ENCODE results near the gene APOF.

DNA sequence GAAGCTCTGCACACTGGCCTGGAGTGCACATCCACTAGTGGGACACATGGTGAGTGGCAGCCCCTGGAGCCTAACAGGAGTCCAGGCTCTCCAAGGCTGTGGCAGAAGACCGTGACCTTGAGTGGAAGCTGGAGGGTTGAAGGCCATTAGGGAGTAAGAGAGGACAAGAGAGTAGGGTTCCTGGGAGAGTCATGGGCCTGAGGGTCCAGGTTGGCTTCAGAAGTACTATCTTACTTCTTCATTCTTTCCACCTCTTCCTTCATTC, 23.6 kb downstream of the APOF start:
- TF ChIP-seq, protein P1, sequence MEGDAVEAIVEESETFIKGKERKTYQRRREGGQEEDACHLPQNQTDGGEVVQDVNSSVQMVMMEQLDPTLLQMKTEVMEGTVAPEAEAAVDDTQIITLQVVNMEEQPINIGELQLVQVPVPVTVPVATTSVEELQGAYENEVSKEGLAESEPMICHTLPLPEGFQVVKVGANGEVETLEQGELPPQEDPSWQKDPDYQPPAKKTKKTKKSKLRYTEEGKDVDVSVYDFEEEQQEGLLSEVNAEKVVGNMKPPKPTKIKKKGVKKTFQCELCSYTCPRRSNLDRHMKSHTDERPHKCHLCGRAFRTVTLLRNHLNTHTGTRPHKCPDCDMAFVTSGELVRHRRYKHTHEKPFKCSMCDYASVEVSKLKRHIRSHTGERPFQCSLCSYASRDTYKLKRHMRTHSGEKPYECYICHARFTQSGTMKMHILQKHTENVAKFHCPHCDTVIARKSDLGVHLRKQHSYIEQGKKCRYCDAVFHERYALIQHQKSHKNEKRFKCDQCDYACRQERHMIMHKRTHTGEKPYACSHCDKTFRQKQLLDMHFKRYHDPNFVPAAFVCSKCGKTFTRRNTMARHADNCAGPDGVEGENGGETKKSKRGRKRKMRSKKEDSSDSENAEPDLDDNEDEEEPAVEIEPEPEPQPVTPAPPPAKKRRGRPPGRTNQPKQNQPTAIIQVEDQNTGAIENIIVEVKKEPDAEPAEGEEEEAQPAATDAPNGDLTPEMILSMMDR (IDR thresholded peaks at IDR 0.05 in 2 of 3, conservative IDR thresholded peaks at IDR 0.05 in 1 of 3; ENCODE audit: control insufficient read depth in 2 of 3, extremely low read depth in 1 of 3, insufficient read depth in 1 of 3, low read depth in 3 of 3, low read length in 3 of 3): no peak
- no peak for TF ChIP-seq EP300 (IDR thresholded peaks at IDR 0.05; ENCODE audit: borderline replicate concordance in 1 of 2, control insufficient read depth in 1 of 2, low read depth in 2 of 2, low read length in 2 of 2)
- no peak for TF ChIP-seq POLR2A (IDR thresholded peaks at IDR 0.05; ENCODE audit: low read depth, low read length)
- TF ChIP-seq, protein P2, sequence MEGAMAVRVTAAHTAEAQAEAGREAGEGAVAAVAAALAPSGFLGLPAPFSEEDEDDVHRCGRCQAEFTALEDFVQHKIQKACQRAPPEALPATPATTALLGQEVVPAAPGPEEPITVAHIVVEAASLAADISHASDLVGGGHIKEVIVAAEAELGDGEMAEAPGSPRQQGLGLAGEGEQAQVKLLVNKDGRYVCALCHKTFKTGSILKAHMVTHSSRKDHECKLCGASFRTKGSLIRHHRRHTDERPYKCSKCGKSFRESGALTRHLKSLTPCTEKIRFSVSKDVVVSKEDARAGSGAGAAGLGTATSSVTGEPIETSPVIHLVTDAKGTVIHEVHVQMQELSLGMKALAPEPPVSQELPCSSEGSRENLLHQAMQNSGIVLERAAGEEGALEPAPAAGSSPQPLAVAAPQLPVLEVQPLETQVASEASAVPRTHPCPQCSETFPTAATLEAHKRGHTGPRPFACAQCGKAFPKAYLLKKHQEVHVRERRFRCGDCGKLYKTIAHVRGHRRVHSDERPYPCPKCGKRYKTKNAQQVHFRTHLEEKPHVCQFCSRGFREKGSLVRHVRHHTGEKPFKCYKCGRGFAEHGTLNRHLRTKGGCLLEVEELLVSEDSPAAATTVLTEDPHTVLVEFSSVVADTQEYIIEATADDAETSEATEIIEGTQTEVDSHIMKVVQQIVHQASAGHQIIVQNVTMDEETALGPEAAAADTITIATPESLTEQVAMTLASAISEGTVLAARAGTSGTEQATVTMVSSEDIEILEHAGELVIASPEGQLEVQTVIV (IDR thresholded peaks at IDR 0.05; ENCODE audit: borderline replicate concordance, partially characterized antibody): no peak
- TF ChIP-seq SPI1 (IDR thresholded peaks at IDR 0.05; ENCODE audit: borderline replicate concordance, insufficient read depth, low read depth, low read length): no peak
- TF ChIP-seq BRCA1 (IDR thresholded peaks at IDR 0.05; ENCODE audit: low read depth, low read length): no peak
- no peak for TF ChIP-seq ZBTB33 (IDR thresholded peaks at IDR 0.05)
- TF ChIP-seq, protein P3, sequence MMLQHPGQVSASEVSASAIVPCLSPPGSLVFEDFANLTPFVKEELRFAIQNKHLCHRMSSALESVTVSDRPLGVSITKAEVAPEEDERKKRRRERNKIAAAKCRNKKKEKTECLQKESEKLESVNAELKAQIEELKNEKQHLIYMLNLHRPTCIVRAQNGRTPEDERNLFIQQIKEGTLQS (IDR thresholded peaks at IDR 0.05; ENCODE audit: borderline replicate concordance, extremely low read depth, low read depth, low read length): no peak
- TF ChIP-seq, protein P4, sequence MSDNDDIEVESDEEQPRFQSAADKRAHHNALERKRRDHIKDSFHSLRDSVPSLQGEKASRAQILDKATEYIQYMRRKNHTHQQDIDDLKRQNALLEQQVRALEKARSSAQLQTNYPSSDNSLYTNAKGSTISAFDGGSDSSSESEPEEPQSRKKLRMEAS (IDR thresholded peaks at IDR 0.05; ENCODE audit: low read depth, low read length): no peak
- no peak for TF ChIP-seq CEBPB (IDR thresholded peaks at IDR 0.05; ENCODE audit: borderline replicate concordance in 1 of 2, low read depth in 2 of 2, low read length in 2 of 2)
- TF ChIP-seq SMARCA5 (IDR thresholded peaks at IDR 0.05): no peak
- no peak for TF ChIP-seq NR2C2 (IDR thresholded peaks at IDR 0.05; ENCODE audit: borderline replicate concordance, control insufficient read depth, insufficient read length, low read depth)
